A549 (cell line): Measurements from ENCODE around the gene SNX17. TPM values are rescaled to one million over a fixed set of nuclear protein-coding genes. Genes with fewer than 3 reads are reported as not detected.

Experiments used
- ATOH8 ChIP-seq: fragments of 250-450 bp; sonication (Bioruptor Pico); IDR thresholded peaks from 2 replicates; pipeline ENCODE4 v1.5.0; 2020; ENCODE audit warnings: low read depth, mild to moderate bottlenecking, moderate library complexity
- BCL3 ChIP-seq: fragments of >200 bp; sonication (Bioruptor Twin); formaldehyde crosslinking; IDR thresholded peaks from 3 replicates; pipeline ENCODE4 v1.6.1; 2016
- BHLHE40 ChIP-seq: IDR thresholded peaks from 2 replicates; pipeline ENCODE4 v1.6.1; 2012; ENCODE audit warnings: low read depth, low read length, inconsistent platforms
- CEBPB ChIP-seq, 2 experiments: fragments of >200 bp in 1 of 2; sonication (Bioruptor Twin) in 1 of 2; formaldehyde crosslinking in 1 of 2; IDR thresholded peaks; 2 replicates each; pipeline ENCODE4 v1.6.1; 2012 to 2016
- CHD4 ChIP-seq: fragments of 200-600 bp; sonication (generic); IDR thresholded peaks from 2 replicates; pipeline ENCODE4 v1.6.1; 2016; ENCODE audit warnings: antibody characterized with exemption, mild to moderate bottlenecking, borderline replicate concordance
- CTCF ChIP-seq: fragments of >200 bp; sonication (Bioruptor Twin); formaldehyde crosslinking; IDR thresholded peaks from 3 replicates; pipeline ENCODE4 v1.5.1; 2016
- EHF ChIP-seq: fragments of 250-450 bp; sonication (Bioruptor Pico); IDR thresholded peaks from 2 replicates; pipeline ENCODE4 v1.5.0; 2020; ENCODE audit warnings: mild to moderate bottlenecking
- ELK1 ChIP-seq: fragments of 150-350 bp; IDR thresholded peaks from 2 replicates; pipeline ENCODE4 v1.6.1; 2014; ENCODE audit warnings: low read depth, mild to moderate bottlenecking, low read length
- EP300 ChIP-seq, 2 experiments: fragments of >200 bp; sonication (Bioruptor Twin); formaldehyde crosslinking; IDR thresholded peaks; 2 replicates in 1 of 2; 3 replicates in 1 of 2; pipeline ENCODE4 v1.6.1; 2016 to 2017
- ESRRA ChIP-seq: fragments of 150-350 bp; IDR thresholded peaks from 2 replicates; pipeline ENCODE4 v1.6.1; 2014; ENCODE audit warnings: mild to moderate bottlenecking, low read length, borderline replicate concordance
- FOSB ChIP-seq: fragments of 250-450 bp; sonication (Bioruptor Pico); IDR thresholded peaks from 2 replicates; pipeline ENCODE4 v1.5.0; 2020; ENCODE audit warnings: mild to moderate bottlenecking, moderate library complexity
- FOXS1 ChIP-seq: fragments of 250-450 bp; sonication (Bioruptor Pico); IDR thresholded peaks from 2 replicates; pipeline ENCODE4 v1.5.0; 2020; ENCODE audit warnings: mild to moderate bottlenecking, moderate library complexity
- HDAC2 ChIP-seq: fragments of 200-600 bp; sonication (generic); IDR thresholded peaks from 2 replicates; pipeline ENCODE4 v1.6.1; 2016
- HES2 ChIP-seq: fragments of >200 bp; sonication (Bioruptor Twin); formaldehyde crosslinking; IDR thresholded peaks from 2 replicates; pipeline ENCODE4 v1.6.1; 2016
- HEYL ChIP-seq: fragments of 250-450 bp; sonication (Bioruptor Pico); IDR thresholded peaks from 2 replicates; pipeline ENCODE4 v1.8.0; 2021; ENCODE audit warnings: mild to moderate bottlenecking, moderate library complexity
- HOXA7 ChIP-seq: fragments of 250-450 bp; sonication (Bioruptor Pico); IDR thresholded peaks from 2 replicates; pipeline ENCODE4 v1.5.0; 2020; ENCODE audit warnings: mild to moderate bottlenecking, moderate library complexity
- HOXB13 ChIP-seq: fragments of 250-450 bp; sonication (Bioruptor Pico); IDR thresholded peaks from 2 replicates; pipeline ENCODE4 v1.5.0; 2020; ENCODE audit warnings: low read depth, mild to moderate bottlenecking, moderate library complexity
- JUNB ChIP-seq: fragments of >200 bp; sonication (Bioruptor Twin); formaldehyde crosslinking; IDR thresholded peaks from 2 replicates; pipeline ENCODE4 v1.6.1; 2016
- KDM1A ChIP-seq: fragments of 200-600 bp; sonication (generic); IDR thresholded peaks from 2 replicates; pipeline ENCODE4 v1.6.1; 2016; ENCODE audit warnings: low read depth, mild to moderate bottlenecking
- MAFK ChIP-seq: fragments of 450-650 bp; IDR thresholded peaks from 2 replicates; pipeline ENCODE4 v1.6.1; 2014; ENCODE audit not compliant: partially characterized antibody
- MYC ChIP-seq: IDR thresholded peaks from 2 replicates; pipeline ENCODE4 v1.6.1; 2012; ENCODE audit warnings: mild to moderate bottlenecking, inconsistent platforms, low read length, improper control_type of control experiment, borderline replicate concordance
- NFE2L2 ChIP-seq: fragments of 150-350 bp; conservative IDR thresholded peaks from 2 replicates; pipeline ENCODE4 v1.6.1; 2014; ENCODE audit warnings: low read length
- PBX3 ChIP-seq: IDR thresholded peaks from 2 replicates; pipeline ENCODE4 v1.6.1; 2012
- POLR2A ChIP-seq: IDR thresholded peaks from 2 replicates; pipeline ENCODE4 v1.6.1; 2012; ENCODE audit warnings: mild to moderate bottlenecking, low read length
- RAD21 ChIP-seq, 2 experiments: fragments of >200 bp in 1 of 2; sonication (Bioruptor Twin) in 1 of 2; formaldehyde crosslinking in 1 of 2; IDR thresholded peaks in 1 of 2; conservative IDR thresholded peaks in 1 of 2; 2 replicates in 1 of 2; 3 replicates in 1 of 2; pipeline ENCODE4 v1.6.1; 2012 to 2018; ENCODE audit warnings: inconsistent platforms in 1 of 2
- RCOR1 ChIP-seq: fragments of 150-350 bp; IDR thresholded peaks from 2 replicates; pipeline ENCODE4 v1.6.1; 2014; ENCODE audit warnings: antibody characterized with exemption, low read length, low read depth
- REST ChIP-seq: fragments of 200-600 bp; sonication (generic); IDR thresholded peaks from 2 replicates; pipeline ENCODE4 v1.6.1; 2016; ENCODE audit warnings: antibody characterized with exemption, mild to moderate bottlenecking, moderate library complexity
- RNF2 ChIP-seq: fragments of 200-600 bp; sonication (generic); IDR thresholded peaks from 2 replicates; pipeline ENCODE4 v1.6.1; 2016; ENCODE audit warnings: low read depth, mild to moderate bottlenecking, antibody characterized with exemption, moderate library complexity, borderline replicate concordance
- TFCP2L1 ChIP-seq: fragments of 250-450 bp; sonication (Bioruptor Pico); IDR thresholded peaks from 2 replicates; pipeline ENCODE4 v1.5.0; 2021; ENCODE audit warnings: mild to moderate bottlenecking
- USF2 ChIP-seq: fragments of 450-650 bp; IDR thresholded peaks from 2 replicates; pipeline ENCODE4 v1.6.1; 2014; ENCODE audit warnings: antibody characterized with exemption
- ZC3H11A ChIP-seq: fragments of 450-650 bp; IDR thresholded peaks from 2 replicates; pipeline ENCODE4 v1.6.1; 2014; ENCODE audit warnings: antibody characterized with exemption, mild to moderate bottlenecking
- ZFP36 ChIP-seq: fragments of 450-650 bp; IDR thresholded peaks from 2 replicates; pipeline ENCODE4 v1.6.1; 2014; ENCODE audit warnings: borderline replicate concordance; ENCODE audit not compliant: partially characterized antibody
- polyA plus RNA-seq, 4 experiments: library from polyadenylated mRNA; depleted of rRNA in 3 of 4; stranded (reverse); fragments of >200 nt; fragmentation: RNase III in 1 of 4; extraction: RNeasy Plus Mini Kit Qiagen cat#74134 plus additional on column Dnase treatment in 1 of 4; gene quantifications; 2 replicates in 3 of 4; 3 replicates in 1 of 4; pipeline ENCODE4 v1.2.3, GENCODE V29; 2011 to 2017

SNX17 gene
- polyA plus RNA-seq, 2 of the 4 experiments (the other 2 are of a cell fraction) = 141 to 154 TPM

- TF ChIP-seq MYC = peak; percentile 97
- no peak for TF ChIP-seq RNF2
- peak; percentile 43 for TF ChIP-seq USF2
- no peak for TF ChIP-seq JUNB
- TF ChIP-seq RCOR1 = no peak
- no peak for TF ChIP-seq NFE2L2
- TF ChIP-seq HOXB13 (CRISPR knock-in tag) = no peak; the same call in 1 of the 2 replicates
- peak; percentile 50 for TF ChIP-seq POLR2A
- TF ChIP-seq ZFP36 = no peak
- TF ChIP-seq HOXA7 (CRISPR knock-in tag) = 0 out of 2 replicates have a peak, but pooled peaks have one; percentile 22
- no peak for TF ChIP-seq RAD21 (conservative IDR thresholded peaks at IDR 0.05 in 1 of 2, IDR thresholded peaks at IDR 0.05 in 1 of 2)
- TF ChIP-seq ATOH8 (CRISPR knock-in tag) = no peak
- TF ChIP-seq ZC3H11A = no peak
- TF ChIP-seq EP300 (IDR thresholded peaks at IDR 0.05) = no peak
- no peak for TF ChIP-seq PBX3
- no peak for TF ChIP-seq EHF
- peak; percentile 84 for TF ChIP-seq BCL3
- TF ChIP-seq KDM1A = no peak
- TF ChIP-seq HES2 = no peak
- no peak for TF ChIP-seq BHLHE40
- no peak for TF ChIP-seq FOXS1 (CRISPR knock-in tag)
- TF ChIP-seq HDAC2 = peak; percentile 88; the same call in 1 of the 2 replicates
- no peak for TF ChIP-seq MAFK
- TF ChIP-seq ELK1 = no peak
- TF ChIP-seq HEYL (CRISPR knock-in tag) = no peak
- no peak for TF ChIP-seq CHD4
- TF ChIP-seq REST = peak; percentile 76
- TF ChIP-seq FOSB (CRISPR knock-in tag) = no peak
- no peak; a peak in 1 of 4 replicates for TF ChIP-seq CEBPB (IDR thresholded peaks at IDR 0.05)
- TF ChIP-seq ESRRA = no peak
- TF ChIP-seq TFCP2L1 (CRISPR knock-in tag) = no peak
- no peak for TF ChIP-seq CTCF
Measured at GRCh38 chr2:27356382-27357181, 13.8 kb upstream of the SNX17 start, which contains the start of gene GTF3C2 (continued).
